ENCODE data around the gene SUPT3H. TPM values are rescaled to one million over a fixed set of nuclear protein-coding genes. Genes with fewer than 3 reads are reported as not detected.

The SUPT3H gene
- total and polyA plus RNA-seq, 2 of the 13 experiments (the other 11 are each of a cell fraction or from before 2014, with no cell fraction given) = 11.9 to 36.1 TPM

GRCh38 chr6:45112711-45113110, 265.0 kb downstream of the SUPT3H start:
- H3K4me2 ChIP-seq (ENCODE audit: low read depth, low read length) = no peak overlapping the region
- FAIRE-seq (no peak), ATAC-seq (no peak), DNase-seq (ENCODE audit: low spot score) (no peak)
- H3K4me1 ChIP-seq (ENCODE audit: insufficient read depth, low read length) = peaks cover 6% of the 10 kb centered on the region
- no peak overlapping the region for H3K27ac ChIP-seq (ENCODE audit: extremely low read length, insufficient read depth, low read length)
- POLR2A ChIA-PET = no interaction called here
- CTCF ChIA-PET (ENCODE audit: low intra/inter-chr PET ratio, low total read pairs) = no interaction called here
- no peaks in the 10 kb centered on the region for H3K27me3 ChIP-seq (ENCODE audit: control insufficient read depth in 1 of 2, insufficient read depth in 2 of 2, low read length in 2 of 2)
- no peak overlapping the region for H2AFZ ChIP-seq (ENCODE audit: low read length)
- intact Hi-C loops (cut with micrococcal nuclease; ENCODE audit: unreplicated experiment) = no loop called here
- H4K20me1 ChIP-seq (ENCODE audit: insufficient read depth, low read length) = no peaks in the 10 kb centered on the region
- TF ChIP-seq ZXDC (CRISPR knock-in tag; IDR thresholded peaks at IDR 0.05) (no peak), RNF219 (CRISPR knock-in tag; IDR thresholded peaks at IDR 0.05) (no peak), ATF4 (CRISPR knock-in tag; IDR thresholded peaks at IDR 0.05) (no peak), TAF15 (IDR thresholded peaks at IDR 0.05; ENCODE audit: low read depth, low read length, poor library complexity, severe bottlenecking) (no peak), BHLHE40 (IDR thresholded peaks at IDR 0.05; ENCODE audit: low read length) (no peak), SIX4 (CRISPR knock-in tag; IDR thresholded peaks at IDR 0.05) (no peak), TOPORS (CRISPR knock-in tag; IDR thresholded peaks at IDR 0.05) (no peak), ZNF431 (CRISPR knock-in tag; IDR thresholded peaks at IDR 0.05; ENCODE audit: borderline replicate concordance, low read depth) (no peak), SKIL (CRISPR knock-in tag; IDR thresholded peaks at IDR 0.05; ENCODE audit: borderline replicate concordance) (no peak), ARNTL (CRISPR knock-in tag; IDR thresholded peaks at IDR 0.05) (no peak), ZNF17 (CRISPR knock-in tag; IDR thresholded peaks at IDR 0.05) (no peak), ATF7-NPFF (CRISPR knock-in tag; IDR thresholded peaks at IDR 0.05; ENCODE audit: low read depth) (no peak), ZNF382 (CRISPR knock-in tag; IDR thresholded peaks at IDR 0.05; ENCODE audit: borderline replicate concordance) (no peak), ZNF329 (CRISPR knock-in tag; IDR thresholded peaks at IDR 0.05; ENCODE audit: low read depth) (no peak)
- H3K79me2 ChIP-seq (ENCODE audit: insufficient read depth, low read length) = no peaks in the 10 kb centered on the region
- no peaks in the 10 kb centered on the region for H3K36me3 ChIP-seq (replicated peaks in 1 of 2; ENCODE audit: control insufficient read depth in 1 of 2, insufficient read depth in 2 of 2, low read length in 2 of 2)
- BruUV-seq (replicated peaks) = no TSS peak
- in situ Hi-C loops (cut with HindIII; ENCODE audit: extremely low pct_ligation_motif_present, low pct_unique_long_range_greater_than_20kb) = no loop called here
- no peak overlapping the region for H3K4me3 ChIP-seq (replicated peaks in 1 of 3; ENCODE audit: insufficient read depth in 1 of 3, low read depth in 2 of 3, low read length in 3 of 3)
- H3K9ac ChIP-seq (ENCODE audit: insufficient read depth, low read depth, low read length) = no peak overlapping the region
- no peaks in the 10 kb centered on the region for H3K9me3 ChIP-seq (ENCODE audit: low read length)

Data from HepG2 (cell line).